Stimulated activated CD8-positive, alpha-beta memory T cell treated with anti-CD3 and anti-CD28 coated beads, Interleukin-4, amount 100 ng/mL, for 1 hour (primary cell): ENCODE measurements around the gene COPRS.

Experiments
- DNase-seq, 2 donors: peaks; one replicate each; pipeline ENCODE4 v3.0.0-alpha.2; 2020; ENCODE audit warnings: low read depth in 2 of 2, low spot score in 1 of 2

The COPRS gene, protein sequence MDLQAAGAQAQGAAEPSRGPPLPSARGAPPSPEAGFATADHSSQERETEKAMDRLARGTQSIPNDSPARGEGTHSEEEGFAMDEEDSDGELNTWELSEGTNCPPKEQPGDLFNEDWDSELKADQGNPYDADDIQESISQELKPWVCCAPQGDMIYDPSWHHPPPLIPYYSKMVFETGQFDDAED

DNA sequence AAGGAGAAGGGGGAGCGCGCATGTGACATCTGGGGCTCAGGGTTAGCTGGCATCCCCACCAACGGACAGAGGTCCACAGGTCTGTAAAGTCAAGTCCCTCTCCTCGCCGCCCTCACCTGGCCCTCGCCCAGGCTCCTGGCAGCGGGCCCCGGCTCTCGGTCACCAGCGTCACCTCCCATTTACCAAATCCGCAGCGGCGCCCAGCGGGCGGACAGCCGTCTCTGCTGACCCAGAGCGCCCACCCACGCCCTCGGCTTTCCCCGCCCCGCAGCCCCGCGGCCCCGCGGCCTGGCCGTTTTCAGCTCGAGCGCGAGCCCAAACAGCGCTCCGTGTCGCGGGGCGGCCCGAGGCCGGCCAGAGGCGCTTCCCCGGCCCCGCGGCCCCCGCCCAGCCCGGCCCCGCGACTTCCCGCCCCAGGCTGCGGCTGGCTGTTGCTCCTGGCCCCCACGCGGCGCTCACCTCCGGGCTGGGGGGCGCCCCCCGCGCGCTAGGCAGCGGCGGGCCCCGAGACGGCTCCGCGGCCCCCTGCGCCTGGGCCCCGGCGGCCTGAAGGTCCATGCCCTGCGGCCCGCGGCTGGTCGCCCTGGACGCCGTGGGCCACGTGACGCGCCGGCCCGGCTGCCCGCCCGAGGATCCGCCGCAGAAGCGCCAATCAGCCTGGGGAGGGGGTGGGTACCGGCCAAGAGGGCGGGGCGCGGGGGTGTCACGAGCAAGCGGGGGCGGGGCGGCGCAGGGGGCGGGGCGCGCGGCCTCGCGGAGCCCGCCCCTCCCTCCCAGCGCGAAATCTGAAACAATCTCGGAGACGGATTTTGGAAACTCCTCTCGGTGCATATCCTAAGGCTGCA, at the start of gene COPRS:
TSS of gene COPRS (minus strand) at position 603 of the 845 bp plus-strand sequence. CDS start at position 558, 45 bp downstream.
- peak; percentile 59 to 64 for DNase-seq

DNA sequence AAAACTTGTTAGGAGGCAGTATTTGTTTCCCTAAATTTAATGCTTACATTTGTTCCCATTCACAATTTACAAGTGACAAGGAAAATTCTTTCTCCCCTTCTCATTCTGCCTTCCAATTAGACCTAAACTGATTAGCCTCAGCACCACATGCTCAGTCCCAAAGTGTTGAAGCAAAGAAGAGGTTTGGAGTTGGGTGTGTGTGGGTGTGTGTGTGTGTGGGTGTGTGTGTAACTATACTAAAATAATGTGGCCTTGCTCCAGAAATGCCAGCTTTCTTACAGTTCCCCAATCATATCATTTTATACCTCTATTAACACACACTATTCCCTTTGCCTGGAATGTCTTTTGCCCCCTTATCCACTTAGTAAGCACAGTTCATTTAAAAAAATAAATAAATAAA, 49.3 kb upstream of the COPRS start:
- no peak for DNase-seq

DNA sequence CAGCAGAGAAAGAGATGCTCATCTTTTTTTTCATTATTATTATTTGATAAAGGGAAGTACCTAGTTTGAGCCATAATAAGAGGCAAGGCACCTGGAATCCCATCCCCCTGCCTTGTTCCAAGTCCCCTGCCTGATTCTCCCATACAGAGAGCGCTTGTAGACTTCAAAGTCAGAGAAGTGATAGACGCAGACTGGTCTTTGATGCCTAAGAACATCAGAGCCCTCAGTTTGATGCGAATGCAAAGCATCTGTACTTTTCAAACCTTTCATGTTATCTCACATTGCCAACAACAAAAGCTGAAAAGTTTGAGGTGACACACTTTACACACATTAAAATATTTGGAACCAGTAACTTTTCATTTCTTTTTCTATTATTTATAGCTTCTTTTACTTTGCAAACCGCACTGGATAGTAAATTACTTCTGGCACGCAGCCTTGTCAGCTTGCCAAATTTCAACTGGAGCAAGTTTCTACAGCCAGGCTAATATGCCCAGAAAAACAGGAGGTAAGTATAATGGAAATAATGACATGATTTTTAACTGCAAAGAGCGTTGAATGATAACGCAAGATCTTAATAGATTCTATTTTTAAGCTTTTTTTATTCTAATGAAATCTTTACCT, 48.4 kb upstream of the COPRS start:
- no peak for DNase-seq

DNA sequence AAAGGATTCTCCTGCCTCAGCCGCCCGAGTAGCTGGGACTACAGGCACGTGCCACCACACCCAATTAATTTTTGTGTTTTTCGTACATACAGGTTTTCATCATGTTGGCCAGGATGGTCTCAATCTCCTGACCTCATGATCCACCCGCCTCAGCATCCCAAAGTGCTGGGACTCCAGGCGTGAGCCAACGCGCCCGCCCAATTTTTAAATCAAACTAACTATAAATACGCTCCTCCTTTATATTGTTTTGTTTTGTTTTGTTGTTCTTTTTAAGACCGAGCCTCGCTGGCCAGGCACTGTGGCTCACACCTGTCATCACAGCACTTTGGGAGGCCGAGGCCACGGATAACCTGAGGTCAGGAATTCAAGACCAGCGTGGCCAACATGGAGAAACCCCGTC, 44.4 kb upstream of the COPRS start:
- DNase-seq, result no peak

DNA sequence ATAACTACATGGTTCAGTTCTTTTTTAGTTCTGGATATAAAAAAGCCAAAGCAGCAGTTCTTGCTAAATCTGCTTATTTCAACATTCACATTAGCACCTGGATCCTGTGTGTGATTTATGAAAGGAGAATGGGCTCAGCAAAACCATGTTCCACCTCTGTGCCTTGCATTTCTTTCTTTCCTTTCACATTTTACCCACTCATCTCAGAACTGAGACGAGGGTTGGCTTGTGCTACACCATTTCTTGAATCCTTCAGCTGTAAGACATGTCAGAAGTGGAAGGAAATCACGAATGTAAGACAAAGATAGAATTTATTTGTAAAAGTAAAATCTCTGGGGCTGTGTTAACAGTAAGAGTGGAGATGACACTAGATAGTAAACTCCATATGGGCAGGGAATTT, 43.6 kb upstream of the COPRS start:
- DNase-seq, result no peak

DNA sequence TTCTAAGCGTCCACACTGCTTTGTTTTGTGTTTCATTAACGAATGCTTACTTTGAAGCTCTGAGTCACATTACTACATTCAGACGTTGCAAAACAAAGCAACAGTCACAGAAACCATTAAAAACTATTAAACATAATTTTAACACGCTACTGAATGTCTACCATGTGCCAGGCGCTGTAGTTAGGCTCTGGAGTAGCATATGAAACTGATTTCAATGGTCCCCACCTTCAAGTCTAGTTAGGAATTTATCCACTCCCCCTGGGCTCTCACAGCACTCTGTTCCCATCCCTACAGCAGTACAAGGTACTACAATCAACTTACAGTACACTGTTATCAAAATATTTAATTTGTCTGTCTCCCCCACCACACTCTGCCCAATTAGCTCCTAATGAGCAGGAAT, 41.8 kb upstream of the COPRS start:
- DNase-seq, result no peak

DNA sequence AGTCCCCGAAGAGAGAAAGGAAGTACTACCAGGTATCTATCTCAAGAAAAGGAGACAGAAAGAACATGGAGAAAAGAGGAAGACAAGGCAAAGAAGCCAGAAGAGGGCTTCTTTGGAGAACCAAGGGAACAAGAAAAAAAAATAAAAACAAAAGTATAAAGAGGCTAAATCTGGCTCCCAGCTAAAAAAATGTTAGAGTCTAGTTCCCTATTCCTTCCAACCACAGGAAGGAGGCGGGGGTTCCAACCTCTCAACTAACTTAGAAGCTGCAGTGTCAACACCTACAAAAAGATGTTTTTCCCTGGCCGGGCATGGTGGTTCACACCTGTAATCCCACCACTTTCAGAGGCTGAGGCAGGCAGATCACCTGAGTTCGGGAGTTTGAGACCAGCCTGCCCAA, 29.1 kb upstream of the COPRS start:
- no peak for DNase-seq

DNA sequence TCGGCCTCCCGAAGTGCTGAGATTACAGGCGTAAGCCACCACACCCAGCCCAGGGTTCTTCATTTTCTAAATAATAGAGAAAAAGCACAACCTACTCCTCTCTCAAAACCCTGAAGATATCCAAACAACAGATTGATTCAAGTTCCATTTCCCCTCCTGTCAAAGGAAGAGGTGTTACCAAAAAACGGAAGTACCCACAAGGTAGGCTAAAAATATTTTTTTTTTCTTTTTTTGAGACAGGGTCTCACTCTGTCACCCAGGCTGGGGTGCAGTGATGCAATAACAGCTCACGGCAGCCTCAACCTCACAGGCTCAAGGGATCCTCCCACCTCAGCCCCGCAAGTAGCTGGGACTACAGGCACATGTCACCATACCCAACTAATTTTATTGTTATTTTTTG, 23.5 kb upstream of the COPRS start:
- DNase-seq, result no peak

DNA sequence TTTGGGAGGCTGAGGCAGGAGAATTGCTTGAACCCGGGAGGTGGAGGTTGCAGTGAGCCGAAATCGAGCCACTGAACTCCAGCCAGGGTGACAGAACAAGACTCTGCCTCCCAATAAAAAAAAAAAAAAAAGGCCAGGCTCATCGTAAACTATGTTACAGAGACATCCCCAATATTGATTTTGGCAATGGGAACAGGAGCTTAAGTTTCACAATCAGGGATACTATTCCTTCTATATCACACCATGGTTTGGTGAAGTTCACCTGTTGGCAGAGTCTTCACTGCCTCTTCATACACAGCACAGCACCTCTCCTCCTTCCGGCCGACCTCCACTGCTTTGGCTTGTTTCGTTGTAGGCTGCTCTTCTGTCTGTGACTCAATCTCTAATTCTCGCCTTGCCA, 21.3 kb upstream of the COPRS start:
- no peak for DNase-seq

DNA sequence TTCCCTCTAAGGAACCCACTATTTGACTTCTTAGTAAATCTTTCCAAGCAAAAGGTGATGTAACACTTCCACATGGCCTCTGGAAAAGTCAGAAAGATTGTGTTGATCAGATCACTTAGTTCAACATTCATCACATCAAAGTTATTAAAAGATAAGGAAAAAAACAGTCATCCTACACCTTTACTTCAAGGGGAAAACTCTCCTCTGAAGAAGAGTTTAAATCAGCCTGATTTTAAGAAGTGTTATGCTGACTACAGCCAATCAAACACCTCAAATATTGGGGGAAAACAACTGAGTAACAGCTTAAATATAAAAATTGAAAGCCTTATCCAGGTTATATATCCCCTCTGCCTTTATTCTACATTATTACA, 19.6 kb upstream of the COPRS start:
- DNase-seq, result no peak

DNA sequence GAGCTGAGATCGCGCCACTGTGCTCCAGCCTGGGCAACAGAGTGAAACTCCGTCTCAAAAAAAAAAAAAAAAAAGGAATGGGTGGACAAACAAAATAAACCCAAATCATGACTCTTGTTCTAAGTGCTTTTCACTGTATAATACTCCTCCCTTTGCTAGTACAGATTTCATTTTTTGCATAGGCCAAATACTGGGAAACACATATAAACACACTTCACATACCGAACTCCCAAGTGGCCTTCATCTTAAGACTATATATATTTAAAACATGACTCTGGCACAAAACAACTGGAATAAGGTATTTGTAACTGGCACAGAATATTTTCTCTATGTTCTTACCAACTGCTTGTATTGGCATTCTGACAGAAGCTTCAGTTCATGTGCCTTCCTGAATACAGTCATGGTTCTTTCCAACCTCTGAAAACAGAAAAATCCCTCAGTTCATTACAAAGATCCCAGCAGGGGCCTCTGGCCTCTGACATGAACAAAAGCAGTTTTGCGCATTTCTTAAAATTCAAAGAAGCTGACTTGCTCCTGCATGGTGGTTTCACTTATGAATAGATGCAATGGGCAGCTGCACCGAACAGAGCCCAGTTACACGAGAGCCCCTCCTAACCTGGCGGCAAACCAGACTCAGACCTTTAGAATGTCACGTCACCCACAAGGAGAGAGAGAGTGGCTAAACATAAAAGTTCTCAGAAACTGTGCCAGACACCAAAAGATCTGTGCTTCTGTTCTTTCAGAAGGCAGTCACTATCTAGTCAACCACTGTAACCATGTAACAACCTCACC, 19.1 kb upstream of the COPRS start:
- no peak for DNase-seq

DNA sequence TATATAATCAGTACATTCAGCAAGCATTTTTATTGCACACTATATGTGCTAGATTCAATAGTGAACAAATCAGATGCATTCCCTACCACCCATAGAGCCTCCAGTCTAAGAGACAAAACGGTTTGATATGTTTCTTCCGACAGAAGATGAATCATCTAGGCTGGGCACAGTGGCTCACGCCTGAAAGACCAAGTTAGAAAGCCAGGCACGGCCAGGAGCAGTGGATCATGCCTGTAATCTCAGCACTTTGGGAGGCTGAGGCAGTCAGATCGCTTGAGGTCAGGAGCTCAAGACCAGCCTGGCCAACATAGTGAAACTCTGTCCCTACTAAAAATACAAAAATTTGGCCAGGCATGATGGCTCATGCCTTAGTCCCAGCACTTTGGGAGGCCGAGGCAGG, 18.3 kb upstream of the COPRS start:
- DNase-seq, result no peak

DNA sequence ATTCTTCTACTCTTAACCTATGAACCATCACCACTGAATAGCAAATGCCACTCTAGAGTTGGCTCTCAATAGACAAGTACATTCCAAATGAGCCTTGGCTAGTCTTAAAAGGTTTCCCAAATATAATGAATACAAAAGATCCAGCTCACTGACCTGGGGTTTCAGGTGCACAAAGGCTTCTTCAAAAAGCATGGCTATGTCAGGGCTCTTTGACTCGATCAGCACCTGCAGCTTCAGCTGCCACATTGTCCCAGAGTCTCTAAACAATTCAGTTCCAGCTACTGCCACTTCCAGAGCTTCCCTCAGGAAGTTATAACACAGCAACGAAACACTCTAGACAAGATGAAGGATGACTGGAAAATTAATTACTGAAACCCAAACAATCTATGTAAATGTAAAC, 16.0 kb upstream of the COPRS start:
- no peak for DNase-seq

DNA sequence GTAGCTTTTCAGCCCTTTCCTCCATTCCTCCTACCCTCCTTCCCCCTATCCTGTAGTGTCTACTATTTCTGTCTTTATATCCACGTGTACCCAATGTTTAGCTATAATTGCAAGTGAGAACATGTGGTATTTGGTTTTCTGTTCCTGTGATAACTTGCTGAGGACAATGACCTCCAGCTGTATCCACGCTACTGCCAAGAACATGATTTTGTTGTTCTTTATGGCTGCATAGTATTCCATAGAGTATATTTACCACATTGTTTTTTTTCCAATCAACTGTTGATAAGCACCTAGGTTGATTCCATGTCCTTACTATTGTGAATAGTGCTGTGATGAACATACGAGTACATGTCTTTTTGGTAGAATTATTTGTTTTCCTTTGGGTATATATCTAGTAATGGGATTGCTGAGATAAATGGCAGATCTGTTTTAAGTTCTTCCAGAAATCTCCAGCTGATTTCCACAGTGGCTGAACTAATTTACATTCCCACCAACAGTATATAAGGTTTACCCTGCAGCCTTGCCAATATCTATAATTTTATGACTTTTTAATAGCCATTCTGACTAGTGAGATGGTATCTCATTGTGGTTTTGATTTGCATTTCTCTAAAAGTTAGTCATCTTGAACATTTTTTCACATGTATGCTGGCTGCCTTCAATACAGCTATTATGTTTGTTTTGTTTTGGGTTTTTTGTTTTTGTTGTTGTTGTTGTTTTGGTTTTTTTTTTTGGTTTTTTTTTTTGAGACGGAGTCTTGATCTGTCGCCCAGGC, 10.9 kb upstream of the COPRS start:
- DNase-seq, result no peak

DNA sequence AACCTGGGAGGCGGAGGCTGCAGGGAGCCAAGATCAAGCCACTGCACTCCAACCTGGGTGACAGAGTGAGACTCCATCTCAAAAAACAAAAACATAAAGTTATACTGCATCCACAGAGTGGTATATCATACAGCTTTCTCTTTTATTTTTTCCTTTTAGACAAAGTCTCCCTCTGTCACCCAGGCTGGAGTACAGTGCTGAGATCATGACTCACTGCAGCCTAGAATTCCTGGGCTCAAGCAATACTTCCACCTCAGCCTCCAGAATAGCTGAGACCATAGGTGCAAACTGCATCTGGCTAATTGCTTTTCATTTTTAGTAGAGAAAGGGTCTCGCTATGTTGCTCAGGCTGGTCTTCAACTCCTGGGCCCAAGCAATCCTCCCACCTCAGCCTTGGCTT, 10.0 kb upstream of the COPRS start:
- no peak for DNase-seq

DNA sequence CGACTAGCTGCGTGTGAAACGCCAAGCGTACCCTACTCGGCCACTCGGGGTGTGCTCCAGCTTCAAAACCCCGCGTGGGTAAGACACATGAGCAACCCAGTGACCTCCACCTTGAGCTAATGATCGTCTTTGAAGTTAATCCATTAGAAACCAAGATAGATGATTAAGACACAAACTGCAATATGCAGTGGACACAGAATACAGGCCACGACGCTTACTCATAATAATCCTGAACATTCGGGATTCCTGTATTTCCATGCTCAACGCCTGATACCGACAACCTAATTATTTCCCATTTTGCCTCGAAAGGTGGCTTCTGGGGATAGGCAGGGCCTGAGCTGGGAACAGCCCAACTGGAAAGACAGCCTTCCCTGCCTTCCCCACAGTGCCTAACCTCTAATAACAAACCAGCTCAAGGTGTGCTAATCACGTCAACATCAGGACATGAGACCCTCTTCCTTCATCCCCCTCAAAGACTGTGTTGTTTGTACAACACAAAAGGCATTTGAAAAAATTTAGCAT, 504 bp upstream of the COPRS start:
- no peak for DNase-seq

DNA sequence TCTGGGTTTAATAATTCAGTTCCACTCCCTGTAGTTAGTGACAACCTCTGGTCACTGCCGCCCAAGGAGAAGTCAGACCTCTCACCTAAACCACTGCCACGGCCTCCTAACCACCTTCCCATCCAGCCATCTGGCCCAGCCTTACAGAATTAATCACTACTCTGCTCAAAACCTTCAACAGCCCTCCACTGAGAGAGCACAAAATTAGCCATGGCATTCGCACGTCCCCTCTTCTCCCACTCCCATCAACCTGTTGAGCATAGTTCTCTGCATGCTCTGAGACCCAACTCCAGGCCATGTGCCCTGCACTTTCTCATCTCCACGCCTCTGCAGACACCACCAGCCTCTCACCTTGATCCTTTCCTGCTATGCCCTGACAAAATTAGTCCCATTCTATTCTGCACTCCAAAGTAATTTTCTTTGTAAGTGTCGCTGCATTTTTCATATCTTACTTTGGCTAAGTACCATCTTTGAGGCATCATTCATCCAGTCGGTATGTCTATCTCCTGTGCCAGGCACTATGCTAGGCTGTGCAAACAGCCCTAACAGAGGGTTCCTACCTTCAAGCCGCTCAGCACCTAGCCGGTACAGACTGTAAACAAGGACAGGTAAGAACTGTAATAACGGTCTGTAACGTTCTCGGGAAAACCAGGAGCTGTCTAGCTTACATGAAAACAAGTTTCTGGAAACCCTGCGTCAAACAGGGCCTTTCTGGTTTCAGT, 963 bp downstream of the COPRS start:
- DNase-seq, result no peak

DNA sequence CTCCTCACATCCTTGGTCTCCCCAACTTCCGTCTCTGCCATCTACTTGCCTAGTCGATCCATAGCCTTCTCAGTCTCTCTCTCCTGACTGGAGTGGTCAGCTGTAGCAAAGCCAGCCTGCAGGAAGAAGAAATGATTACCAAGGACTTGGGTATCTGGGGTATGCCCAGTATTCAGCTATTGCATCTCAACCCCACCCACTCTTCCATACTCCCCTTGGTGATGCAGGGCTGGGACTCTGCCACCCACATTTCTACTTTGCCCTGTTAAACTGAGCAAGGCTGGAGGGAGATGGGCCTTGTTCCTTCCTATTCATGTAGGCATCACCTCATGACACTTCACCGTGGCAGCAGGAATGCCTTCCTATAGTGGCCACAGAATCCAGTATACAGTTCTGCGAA, 2.3 kb downstream of the COPRS start:
- no peak for DNase-seq

DNA sequence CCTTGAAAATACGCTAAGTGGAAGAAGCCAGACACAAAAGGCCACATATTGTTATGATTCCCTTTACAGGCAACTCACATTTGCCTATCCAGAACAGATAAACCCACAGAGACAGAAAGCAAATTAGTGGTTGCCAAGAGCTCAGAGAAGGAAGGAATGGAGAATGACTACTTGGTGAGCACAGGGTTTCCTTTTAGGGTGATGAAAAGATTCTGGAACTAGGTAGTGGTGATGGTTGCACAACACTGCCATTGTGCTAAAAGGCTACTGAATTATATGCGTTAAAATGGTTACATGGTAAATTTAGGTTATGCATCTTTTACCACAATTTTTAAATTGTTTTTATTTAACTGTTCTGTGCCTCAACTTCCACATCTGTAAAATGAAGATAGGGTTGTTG, 4.4 kb downstream of the COPRS start:
- no peak for DNase-seq

DNA sequence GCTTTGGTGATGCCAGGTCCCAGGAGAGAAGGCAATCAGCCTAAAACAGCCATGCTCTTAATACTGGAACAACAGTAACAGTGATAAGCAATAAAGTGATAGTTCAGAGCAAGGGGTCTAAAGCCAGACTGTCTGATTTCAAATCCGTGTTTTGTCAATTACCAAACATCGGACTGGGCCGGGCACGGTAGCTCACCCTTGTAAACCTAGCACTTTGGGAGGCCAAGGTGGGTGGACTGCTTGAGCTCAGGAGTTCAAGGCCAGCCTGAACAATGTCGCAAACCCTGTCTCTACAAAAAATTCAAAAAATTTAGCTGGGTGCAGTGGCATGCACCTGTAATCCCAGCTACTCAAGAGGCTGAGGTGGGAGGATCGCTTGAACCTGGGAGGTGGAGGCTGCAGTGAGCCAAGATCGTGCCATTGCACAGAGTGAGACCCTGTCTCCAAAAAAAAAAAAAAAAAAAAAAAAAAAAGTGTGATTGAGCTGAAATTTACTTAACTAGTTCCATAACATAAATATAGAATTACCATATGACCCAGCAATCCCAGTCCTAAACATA, 5.1 kb downstream of the COPRS start:
- DNase-seq, result no peak
